Muscle of arm (tissue), 14 donors: ENCODE results near the gene ESCO1. TPM values are rescaled to one million over a fixed set of nuclear protein-coding genes. Genes with fewer than 3 reads are reported as not detected.
"Not testable (repeated sequence)": the region's sequence is repeated elsewhere in the genome, so short reads cannot be mapped to it uniquely, and the experiment has no call there.

Experiments
- DNase-seq: peaks from one replicate; pipeline ENCODE4 v3.0.0-alpha.2; 2013
- long read RNA-seq, 11 donors: transcript quantifications; one replicate each; lab custom pipeline, GENCODE V29; 2026
- polyA plus RNA-seq, 12 donors: library from polyadenylated mRNA; unstranded; fragments of 120-200 nt; gene quantifications; one replicate each; pipeline ENCODE4 v1.2.1, GENCODE V29; 2013; ENCODE audit not compliant: insufficient read length in 12 of 12

Gene ESCO1
- 10 to 100 TPM in 11 of 12 donors, not detected in 1; 18.4 to 27.3 (median 23.2) TPM for polyA plus RNA-seq
- long read RNA-seq, donor 1, full-length matches to known transcripts = 2 of 29 reads
- long read RNA-seq, donor 1, partial matches to known transcripts = 27 of 29 reads
- long read RNA-seq, donor 1, other reads (novel, unspliced or antisense) = 0 of 29 reads
- long read RNA-seq, donor 2, partial matches to known transcripts = 16 of 16 reads
- long read RNA-seq, donor 2, other reads (novel, unspliced or antisense) = 0 of 16 reads
- long read RNA-seq, donor 3, partial matches to known transcripts = 7 of 7 reads
- long read RNA-seq, donor 3, other reads (novel, unspliced or antisense) = 0 of 7 reads
- long read RNA-seq, donor 4 = 0 reads
- long read RNA-seq, donor 5, full-length matches to known transcripts = 2 of 32 reads
- long read RNA-seq, donor 5, partial matches to known transcripts = 30 of 32 reads
- long read RNA-seq, donor 5, other reads (novel, unspliced or antisense) = 0 of 32 reads
- long read RNA-seq, donor 6, partial matches to known transcripts = 128 of 128 reads
- long read RNA-seq, donor 6, other reads (novel, unspliced or antisense) = 0 of 128 reads
- long read RNA-seq, donor 7, full-length matches to known transcripts = 2 of 81 reads
- long read RNA-seq, donor 7, partial matches to known transcripts = 20 of 81 reads
- long read RNA-seq, donor 7, other reads (novel, unspliced or antisense) = 59 of 81 reads
- long read RNA-seq, donor 8, full-length matches to known transcripts = 2 of 27 reads
- long read RNA-seq, donor 8, partial matches to known transcripts = 25 of 27 reads
- long read RNA-seq, donor 8, other reads (novel, unspliced or antisense) = 0 of 27 reads
- long read RNA-seq, donor 9, partial matches to known transcripts = 14 of 14 reads
- long read RNA-seq, donor 9, other reads (novel, unspliced or antisense) = 0 of 14 reads
- long read RNA-seq, donor 10, full-length matches to known transcripts = 2 of 11 reads
- long read RNA-seq, donor 10, partial matches to known transcripts = 9 of 11 reads
- long read RNA-seq, donor 10, other reads (novel, unspliced or antisense) = 0 of 11 reads
- long read RNA-seq, donor 11, partial matches to known transcripts = 18 of 18 reads
- long read RNA-seq, donor 11, other reads (novel, unspliced or antisense) = 0 of 18 reads

- peak; percentile 97 for DNase-seq
Measured at GRCh38 chr18:21600526-21601410, at the start of gene ESCO1. TSS of gene ESCO1 (minus strand) at chr18:21600704. CDS start at chr18:21574843, 25,861 bp downstream.

- DNase-seq = not testable (repeated sequence)
Measured at GRCh38 chr18:21640375-21640774, 39.9 kb upstream of the ESCO1 start.

GRCh38 chr18:21638822-21639221 lies 38.3 kb upstream of the ESCO1 start:
- no peak for DNase-seq

GRCh38 chr18:21636769-21637168 lies 36.3 kb upstream of the ESCO1 start:
- DNase-seq = no peak

GRCh38 chr18:21634588-21635199 lies 34.2 kb upstream of the ESCO1 start:
- no peak for DNase-seq

- no peak for DNase-seq
Measured at GRCh38 chr18:21632393-21632792, 31.9 kb upstream of the ESCO1 start.

GRCh38 chr18:21629089-21629832 lies 28.8 kb upstream of the ESCO1 start:
- DNase-seq = no peak

GRCh38 chr18:21621640-21622039 lies 21.1 kb upstream of the ESCO1 start:
- not testable (repeated sequence) for DNase-seq

- peak; percentile 94 for DNase-seq
Measured at GRCh38 chr18:21612125-21613039, 11.9 kb upstream of the ESCO1 start, which contains the start of gene SNRPD1. TSS of gene SNRPD1 (plus strand) at chr18:21612314. CDS start at chr18:21612430, 116 bp downstream.

- DNase-seq = not testable (repeated sequence)
Measured at GRCh38 chr18:21611401-21612124, 11.1 kb upstream of the ESCO1 start.

GRCh38 chr18:21605213-21605612 lies 4.7 kb upstream of the ESCO1 start:
- no peak for DNase-seq

- no peak for DNase-seq
Measured at GRCh38 chr18:21604671-21605070, 4.2 kb upstream of the ESCO1 start.

- DNase-seq = no peak
Measured at GRCh38 chr18:21602299-21602587, 1.7 kb upstream of the ESCO1 start.

- DNase-seq = peak; percentile 23
Measured at GRCh38 chr18:21599585-21600525, 649 bp downstream of the ESCO1 start.

GRCh38 chr18:21598726-21599584 lies 1.5 kb downstream of the ESCO1 start:
- no peak for DNase-seq

GRCh38 chr18:21597620-21598019 lies 2.9 kb downstream of the ESCO1 start:
- DNase-seq = no peak
